ENCODE measurements around the gene BCL2L1.
A peak's percentile ranks its signal among the peaks of the same experiment; 100 is the strongest.
"Not testable (repeated sequence)": the region's sequence is repeated elsewhere in the genome, so short reads cannot be mapped to it uniquely, and the experiment has no call there.

Gene BCL2L1

DNA sequence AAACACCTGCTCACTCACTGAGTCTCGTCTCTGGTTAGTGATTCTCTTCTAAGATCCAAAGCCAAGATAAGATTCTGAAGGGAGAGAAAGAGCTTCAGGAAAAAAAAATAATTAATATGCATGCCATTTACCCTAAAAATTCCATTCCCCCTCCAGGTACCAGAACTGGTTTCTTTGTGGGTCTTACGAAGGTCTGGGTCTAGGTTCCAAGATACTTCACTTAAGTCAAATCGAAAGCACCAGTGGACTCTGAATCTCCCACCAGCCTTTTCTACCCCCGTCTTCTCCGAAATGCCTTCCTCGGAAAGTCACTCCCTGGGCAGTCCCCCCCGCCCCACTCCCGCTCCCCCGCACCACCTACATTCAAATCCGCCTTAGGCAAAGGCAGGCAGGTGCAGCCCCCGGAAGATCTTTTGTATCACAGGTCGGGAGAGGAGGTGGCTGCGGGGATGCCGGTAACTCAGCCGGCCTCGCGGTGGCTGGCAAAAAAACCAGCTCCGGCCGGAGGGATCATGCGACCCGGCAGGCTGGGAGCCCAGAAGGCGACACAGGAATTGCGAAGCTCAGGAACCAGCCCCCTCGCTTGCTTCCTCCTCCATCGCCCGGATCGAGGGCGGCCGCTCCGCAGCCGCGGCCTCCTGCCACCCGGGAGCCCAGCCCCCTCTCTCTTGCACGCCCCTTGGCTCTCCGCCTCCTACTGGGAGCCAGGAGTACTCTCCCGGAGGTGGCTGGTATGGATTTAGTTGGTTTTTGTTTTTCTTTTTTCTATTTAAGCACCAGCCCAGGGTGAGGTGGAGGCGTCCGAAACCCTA is at the start of gene BCL2L1:
Gene BCL2L1, minus strand, starts transcription at position 612 of the 812 bp plus-strand sequence. CDS start 650 bp downstream, outside the sequence.
- DNase-seq = peak; percentile 84

DNA sequence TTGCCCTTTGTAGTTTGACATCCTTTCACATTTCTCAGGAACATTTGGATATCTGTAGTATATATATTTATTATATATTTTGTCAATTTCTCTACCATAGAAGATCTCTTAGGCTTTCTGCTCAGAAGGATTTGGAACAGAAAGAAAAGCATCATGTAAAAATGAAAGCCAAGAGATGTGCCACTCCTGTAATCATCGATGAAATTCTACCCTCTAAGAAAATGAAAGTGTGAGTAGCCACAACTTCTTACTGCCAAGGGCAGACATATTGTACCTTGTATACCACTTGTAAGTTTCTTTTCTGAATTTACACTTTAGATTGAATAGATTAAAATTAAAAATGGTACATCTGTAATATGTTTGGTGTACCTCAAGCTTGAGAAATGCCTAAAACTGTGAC is 47.6 kb upstream of the BCL2L1 start:
- DNase-seq = no peak

DNA sequence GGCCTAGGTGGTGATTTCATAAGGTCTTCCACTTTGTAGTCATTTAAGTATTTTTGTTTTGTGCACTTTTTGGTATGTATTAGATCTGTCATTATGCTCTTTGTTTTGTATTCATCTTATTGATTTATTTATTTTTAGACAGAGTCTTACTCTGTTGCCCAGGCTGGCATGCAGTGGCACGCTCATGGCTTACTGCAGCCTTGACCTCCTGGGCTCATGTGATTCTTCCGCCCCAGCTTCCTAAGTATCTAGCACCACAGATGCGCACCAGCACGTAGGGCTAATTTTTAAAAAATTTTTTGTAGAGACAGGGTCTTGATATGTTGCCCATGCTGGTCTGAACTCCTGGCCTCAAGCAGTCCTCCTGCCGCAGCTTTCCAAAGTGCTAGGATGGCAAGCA is 47.0 kb upstream of the BCL2L1 start:
- DNase-seq = no peak

DNA sequence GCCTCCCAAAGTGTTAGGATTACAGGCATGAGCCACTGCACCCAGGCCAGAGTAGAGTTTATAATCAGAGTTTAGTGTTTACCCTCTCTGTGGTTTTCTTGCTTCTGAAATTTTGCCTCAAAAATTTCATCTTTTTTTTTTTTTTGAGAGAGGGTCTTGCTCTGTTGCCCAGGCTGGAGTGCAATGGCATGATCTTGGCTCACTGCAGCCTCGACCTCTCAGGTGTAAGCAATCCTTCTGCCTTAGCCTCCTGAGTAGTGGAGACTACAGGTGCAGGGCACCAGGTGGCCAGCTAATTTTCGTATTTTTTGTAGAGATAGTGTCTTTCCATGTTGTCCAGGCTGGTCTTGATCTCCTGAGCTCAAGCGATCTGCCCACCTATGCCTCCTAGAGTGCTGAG is 45.1 kb upstream of the BCL2L1 start:
- DNase-seq = no peak

DNA sequence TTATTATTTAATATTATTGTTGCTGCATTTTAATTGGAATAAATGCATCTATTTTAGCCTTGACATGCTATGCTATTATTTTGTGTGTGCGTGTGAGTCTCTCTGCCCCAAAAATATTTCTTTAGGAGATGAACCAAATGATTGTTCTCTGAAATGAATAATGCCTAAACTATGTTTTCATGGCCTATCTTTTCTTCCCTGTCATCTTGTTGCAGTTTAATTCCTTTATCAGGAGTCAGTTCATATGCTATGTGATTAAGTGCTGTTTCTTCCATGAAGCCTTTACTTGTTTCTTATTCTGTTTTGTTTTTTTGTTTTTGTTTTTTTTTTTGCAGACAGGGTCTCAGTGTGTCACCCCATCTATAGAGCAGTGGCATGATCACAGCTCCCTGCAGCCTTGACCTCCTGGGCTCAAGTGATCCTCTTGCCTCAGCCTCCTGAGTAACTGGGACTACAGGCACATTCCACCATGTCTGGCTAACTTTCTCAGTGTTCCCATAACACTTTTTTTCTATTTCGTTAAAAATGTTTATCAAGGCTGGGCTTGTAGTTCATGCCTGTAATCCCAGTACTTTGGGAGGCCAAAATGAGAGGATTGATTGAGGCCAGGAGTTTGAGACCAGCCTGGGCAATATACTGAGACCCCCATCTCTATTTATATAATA is 42.1 kb upstream of the BCL2L1 start:
- no peak for DNase-seq

DNA sequence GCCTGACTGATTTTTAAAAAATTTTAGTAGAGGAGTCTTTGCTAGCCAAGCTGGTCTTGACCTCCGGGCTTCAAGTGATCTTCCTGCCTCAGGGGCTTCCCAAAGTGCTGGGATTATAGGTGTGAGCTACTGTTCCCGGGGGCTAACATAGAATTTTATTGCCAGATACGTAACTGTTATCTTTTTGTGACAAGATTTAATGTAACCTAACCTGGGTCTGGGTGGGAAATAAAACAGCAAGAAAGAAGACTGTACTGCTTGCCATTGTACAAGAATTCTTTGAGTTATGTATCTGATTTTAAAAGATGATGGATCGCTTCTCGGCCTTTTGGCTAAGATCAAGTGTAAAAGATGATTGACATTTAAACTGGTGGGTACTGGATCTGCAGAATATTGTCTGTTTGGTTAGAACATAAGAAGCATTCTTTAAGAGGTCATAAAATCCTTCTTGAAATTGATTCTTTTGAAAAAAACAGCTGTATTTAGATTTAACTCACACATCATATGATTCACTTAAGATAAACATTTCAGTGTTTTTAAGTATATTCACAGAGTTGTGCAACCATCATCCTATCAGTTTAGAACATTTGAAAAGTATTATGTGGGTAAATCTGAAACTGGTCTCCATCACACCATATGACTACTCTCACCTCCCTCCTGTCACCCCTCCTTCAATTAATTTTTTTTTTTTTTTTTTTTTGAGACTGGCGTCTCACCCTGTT is 38.0 kb upstream of the BCL2L1 start:
- no peak for DNase-seq

DNA sequence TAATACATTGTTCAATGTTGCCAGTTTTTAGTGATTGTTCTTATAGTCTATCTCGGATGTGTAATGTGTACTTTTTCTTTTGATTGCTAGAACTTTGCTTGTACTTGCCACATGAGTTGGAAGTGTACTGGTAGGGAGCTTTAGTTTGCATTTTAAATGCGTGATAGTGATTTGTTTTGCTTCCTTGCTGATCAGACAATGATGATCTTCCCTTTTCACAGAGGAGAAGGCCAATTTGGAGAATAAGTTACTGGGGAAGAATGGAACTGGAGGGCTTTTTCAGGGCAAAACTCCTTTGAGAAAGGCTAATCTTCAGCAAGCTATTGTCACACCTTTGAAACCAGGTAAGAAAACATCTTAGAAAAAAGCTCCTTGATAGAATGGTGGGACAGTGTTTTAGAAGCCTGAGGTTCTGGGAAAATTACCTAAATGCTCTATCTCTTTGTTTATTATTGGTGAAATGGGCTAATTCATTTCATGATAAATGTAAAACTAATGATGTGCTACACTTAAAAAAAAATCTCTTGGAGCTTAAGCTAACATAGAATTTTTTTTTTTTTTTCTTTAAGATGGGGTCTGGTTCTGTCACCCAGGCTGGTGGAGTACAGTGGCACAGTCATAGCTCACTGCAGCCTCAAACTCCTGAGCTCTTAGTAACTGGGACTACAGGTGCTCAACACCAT is 37.3 kb upstream of the BCL2L1 start:
- no peak for DNase-seq

DNA sequence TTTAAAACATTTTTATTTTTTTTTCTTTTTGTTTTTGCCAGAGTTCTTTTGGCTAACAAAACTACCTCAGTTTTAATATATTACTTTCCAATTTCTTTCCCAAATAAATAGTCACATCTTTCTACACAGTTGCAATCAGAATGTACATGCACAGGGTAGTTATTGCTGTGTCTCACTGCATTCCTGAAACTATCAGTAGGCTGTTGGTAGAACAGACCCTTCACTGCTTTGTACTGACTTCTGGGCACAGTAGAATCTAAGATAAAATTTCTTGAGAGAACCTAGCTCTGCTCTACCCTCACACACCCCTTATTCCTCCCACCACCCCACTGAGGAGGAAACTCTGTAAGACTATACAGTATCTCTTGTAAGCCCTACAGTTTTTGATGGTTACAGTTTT is 36.3 kb upstream of the BCL2L1 start:
- no peak for DNase-seq

DNA sequence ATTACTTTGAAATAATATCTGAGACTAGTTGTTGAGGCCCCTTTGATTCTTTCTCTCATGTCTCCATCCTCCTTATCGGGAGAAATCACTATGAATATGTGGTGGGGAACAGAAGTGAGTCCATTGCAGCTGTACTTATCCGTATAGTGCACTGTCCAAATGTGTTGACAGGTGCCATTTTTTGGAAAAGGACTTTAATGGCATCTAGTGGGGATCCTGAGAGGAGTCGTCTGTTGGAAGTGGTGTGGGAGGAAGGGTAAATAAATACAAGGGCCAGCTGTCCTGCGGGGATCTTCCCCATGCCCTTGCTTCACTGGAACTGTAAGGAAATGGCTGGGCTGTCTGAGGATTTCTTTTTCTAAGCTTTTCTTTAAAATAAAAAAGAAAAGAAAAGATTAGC is 35.9 kb upstream of the BCL2L1 start:
- no peak for DNase-seq

DNA sequence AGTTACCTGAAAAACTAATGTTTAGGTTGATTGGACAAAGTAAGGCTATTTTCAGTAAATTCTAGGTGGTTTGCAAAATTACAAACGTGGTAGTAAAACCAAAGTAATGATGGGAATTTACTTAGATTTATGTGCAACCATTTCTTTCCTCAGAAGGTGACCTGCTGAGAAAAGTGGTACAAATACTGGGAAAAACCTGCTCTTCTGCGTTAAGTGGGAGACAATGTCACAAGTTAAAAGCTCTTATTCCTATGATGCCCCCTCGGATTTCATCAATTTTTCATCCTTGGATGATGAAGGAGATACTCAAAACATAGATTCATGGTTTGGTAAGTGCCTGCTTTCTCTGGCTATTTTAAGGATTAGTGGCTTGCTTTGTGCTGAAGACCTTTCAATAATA is 34.6 kb upstream of the BCL2L1 start:
- DNase-seq = no peak

DNA sequence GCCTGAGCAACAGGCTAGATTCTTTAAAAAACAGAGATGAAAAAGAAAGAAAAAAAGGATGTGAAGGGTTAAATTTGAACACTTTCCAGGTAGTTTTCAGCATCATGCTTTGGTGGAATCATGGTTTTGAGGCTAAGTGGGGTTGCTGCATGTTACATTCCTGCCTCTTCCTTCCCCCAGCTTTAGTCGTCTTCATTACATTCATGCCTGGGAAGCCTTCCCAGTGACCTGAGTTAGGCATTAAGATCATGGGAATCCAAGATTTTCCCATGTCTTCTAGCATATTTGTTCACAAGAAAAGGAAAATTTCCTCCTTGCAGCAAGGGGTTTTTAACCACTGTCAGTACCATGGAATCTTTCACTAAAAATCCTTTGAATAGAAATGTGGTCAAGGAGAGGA is 28.5 kb upstream of the BCL2L1 start:
- no peak for DNase-seq

DNA sequence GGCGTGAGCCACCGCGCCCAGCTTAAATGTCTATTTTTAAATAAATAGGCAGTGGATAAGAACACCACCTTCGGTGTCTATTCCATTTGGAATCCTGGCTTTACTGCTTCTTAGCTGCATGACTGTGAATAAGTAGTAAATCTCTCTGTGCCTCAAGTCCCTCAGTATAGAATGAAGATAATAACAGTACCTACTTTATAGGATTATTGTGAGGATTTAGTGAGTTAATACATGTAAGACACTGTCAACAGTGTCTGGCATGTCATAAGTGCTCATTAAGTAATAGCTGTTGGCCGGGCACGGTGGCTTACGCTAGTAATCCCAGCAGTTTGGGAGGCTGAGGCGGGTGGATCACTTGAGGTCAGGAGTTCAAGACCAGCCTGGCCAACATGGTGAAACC is 26.6 kb upstream of the BCL2L1 start:
- DNase-seq = no peak

DNA sequence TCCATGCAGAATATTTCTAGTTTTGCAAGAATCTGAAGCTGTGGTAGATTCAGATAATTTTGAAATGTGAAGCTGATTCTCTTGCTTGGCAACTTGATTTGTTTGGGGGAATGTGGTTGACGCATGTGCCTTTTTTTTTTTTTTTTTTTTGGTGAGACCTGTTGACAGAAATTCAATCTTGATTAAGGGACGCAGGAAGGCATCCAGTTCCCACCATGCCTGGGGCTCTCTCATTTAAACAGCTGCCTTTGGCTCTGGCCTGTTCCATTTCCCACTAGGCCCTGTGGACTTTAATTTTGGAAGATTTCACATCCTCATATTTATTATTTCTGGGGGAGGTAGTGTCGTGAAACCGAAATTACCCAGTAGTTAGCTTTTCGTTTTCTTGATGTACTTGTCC is 25.0 kb upstream of the BCL2L1 start:
- no peak for DNase-seq

DNA sequence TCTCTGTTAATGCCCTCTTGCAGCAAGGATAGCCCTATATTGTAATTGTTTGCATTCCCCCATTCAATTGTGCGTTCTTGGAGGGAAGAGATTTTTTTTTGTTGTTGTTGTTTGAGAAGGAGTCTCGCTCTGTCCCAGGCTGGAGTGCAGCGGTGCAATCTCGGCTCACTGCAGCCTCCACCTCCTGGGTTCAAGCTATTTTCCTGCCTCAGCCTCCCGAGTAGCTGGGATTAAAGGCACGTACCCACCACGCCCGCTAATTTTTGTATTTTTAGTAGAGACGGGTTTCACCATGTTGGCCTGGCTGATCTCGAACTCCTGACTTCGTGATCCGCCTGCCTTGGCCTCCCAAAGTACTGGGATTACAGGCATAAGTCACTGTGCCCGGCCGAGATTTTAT is 24.4 kb upstream of the BCL2L1 start:
- not testable (repeated sequence) for DNase-seq

DNA sequence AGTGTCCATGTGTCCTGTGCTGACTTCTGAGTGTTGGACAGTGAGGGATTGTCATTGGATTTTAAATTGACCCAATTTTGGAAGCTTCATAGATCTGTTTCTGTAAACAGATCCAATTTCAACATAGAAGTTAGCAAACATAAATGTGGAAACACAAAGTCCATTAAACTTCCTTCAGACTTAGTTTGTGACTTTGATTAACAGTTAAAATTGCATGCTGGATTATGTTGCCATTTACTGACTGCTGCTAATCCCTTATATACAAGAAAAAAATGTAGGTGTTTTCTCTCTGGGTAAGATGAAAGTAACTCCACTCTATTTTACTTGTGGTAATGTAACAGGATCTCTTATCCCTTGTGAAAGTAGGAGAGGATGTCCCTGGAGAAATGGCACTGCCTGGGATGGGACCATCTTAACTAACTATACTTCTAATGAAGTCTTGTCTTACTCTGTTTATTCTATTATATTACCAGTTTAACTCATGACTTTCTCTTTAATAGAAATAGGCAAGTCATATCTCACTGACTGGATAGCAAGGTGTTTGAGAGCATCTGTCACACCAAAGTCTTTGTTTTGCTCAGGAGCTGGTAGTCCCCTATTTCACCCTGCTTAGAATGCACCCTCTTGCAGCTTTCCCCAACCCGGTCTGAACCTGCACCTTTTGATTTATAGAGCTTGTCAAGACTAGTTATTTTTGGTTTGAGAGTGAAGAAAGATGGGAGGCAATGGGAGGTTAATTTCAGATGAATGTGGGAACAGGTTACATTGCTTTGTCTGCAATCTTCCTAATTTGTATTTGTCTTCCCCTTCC is 23.6 kb upstream of the BCL2L1 start:
- DNase-seq = no peak

DNA sequence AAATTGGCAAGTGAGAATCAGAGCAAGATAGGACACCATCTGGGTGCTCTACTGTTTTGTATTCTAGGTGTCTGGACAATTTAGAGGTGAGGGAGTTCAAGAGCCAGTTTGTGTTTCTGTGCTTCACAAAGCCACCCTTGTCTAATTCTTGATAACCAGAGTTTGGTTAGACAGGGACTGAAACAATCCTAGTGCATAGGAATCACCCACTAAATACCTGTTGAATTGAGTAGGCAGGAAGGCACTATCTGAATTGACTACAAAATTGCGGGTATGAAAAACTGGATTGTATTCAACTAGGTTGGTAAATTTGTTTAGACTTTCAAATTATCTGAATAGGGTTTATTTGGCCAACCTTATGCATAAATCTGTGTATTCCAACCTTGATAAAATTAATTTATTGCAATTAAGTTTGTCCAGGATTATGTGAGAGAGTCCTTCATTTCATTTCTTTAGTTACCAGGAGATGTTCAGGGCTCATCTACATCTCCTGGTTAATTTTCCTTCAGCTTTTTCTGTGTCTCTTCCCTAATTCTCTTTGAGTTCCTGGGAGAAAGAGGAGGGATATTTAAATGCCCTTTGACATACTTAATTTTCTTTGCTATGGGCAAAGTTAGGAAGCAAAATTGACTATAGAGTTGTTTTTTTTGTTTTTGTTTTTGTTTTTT is 18.1 kb upstream of the BCL2L1 start:
- no peak for DNase-seq

DNA sequence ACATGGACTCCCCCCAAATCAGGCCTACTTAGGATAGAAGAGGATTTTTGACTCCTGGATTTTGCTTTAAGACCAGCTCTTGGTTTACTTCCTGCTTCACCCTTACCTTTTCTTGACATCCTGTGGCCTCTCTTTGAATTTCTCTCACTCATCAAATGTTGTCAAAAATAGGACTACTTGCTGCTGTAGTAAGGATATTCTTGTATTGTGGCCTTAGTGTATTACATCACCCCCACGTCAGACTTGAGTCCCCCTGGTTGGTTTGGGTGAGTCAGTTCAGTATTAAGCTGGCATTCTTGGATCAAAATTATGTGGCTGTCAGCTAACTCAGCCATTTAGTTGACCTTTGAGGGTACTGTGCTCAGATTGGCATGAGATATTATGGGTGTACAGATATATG is 17.5 kb upstream of the BCL2L1 start:
- no peak for DNase-seq

DNA sequence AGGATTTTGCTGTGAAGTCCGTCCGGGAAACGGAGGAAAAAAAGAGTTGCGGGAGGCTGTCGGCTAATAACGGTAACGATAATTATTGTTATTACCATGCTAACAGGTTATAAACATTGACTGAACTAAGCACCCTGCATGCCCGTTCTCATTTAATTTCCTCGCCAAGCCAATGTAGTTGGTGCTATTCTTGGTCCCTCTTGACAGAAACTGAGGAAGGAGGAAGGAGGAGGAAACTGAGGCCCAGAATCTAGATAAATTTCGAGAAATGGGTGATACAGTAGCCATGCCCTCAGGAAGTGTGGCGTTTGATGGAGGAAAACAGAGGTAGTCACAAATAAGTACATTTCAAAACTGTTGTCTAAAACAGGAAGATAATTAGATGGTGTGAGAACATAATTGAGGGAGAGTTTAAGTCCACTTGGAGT is 16.9 kb upstream of the BCL2L1 start:
- no peak for DNase-seq

DNA sequence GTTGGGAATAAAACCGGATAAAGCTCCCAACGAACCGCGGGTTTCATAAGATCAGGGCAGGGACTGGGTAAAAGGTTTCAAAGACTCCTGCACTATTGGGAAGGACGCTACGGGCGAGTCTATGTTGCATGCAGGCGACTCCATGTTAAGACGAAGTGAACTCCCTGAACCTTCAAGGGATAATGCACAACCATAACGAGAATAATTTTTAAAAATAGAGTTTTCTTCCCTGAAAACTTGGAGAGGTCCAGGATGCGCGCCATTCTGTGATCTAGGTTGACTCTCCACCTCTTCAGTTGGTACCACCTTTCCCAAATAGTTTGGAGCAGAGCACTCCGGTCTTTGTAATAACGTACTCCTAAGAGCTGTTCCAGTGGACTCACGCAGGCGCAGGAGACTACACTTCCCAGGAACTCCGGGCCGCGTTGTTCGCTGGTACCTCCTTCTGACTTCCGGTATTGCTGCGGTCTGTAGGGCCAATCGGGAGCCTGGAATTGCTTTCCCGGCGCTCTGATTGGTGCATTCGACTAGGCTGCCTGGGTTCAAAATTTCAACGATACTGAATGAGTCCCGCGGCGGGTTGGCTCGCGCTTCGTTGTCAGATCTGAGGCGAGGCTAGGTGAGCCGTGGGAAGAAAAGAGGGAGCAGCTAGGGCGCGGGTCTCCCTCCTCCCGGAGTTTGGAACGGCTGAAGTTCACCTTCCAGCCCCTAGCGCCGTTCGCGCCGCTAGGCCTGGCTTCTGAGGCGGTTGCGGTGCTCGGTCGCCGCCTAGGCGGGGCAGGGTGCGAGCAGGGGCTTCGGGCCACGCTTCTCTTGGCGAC is 16.3 kb upstream of the BCL2L1 start, which contains the start of gene TPX2:
Gene TPX2, plus strand, starts transcription at position 562 of the 821 bp plus-strand sequence. CDS start 18,187 bp downstream, outside the sequence.
- DNase-seq = peak; percentile 93

DNA sequence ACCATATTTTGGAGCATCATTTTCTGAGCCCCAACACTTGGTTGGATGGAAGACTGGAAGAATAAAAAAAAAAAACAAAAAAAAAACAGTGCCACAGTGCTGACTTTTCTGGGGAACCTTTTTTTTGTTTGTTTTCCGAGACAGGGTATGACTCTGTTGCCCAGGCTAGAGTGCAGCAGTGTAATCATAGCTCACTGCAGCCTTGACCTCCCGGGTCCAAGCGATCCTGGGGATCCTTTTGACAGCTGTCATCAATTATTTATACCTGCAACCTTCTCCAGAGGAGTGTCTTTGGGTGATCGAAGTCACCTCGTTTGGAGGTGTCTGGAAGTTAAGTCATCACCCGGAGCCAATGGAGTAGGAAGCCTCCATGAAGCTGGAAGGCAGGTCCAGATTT is 8.7 kb upstream of the BCL2L1 start:
- DNase-seq = no peak

All from activated CD4-positive, alpha-beta T cell treated with anti-CD3 and anti-CD28 coated beads for 48 hours (primary cell).